Dermis microvascular lymphatic vessel endothelial cell (primary cell): ENCODE results near the gene NADK. TPM values are rescaled to one million over a fixed set of nuclear protein-coding genes. Genes with fewer than 3 reads are reported as not detected.
"Not testable (repeated sequence)": the region's sequence is repeated elsewhere in the genome, so short reads cannot be mapped to it uniquely, and the experiment has no call there.

Source experiments
- DNase-seq, 2 donors: peaks; one replicate each; pipeline versions ENCODE4 v3.0.0 to v3.0.0-alpha.2; 2010; ENCODE audit warnings: low read depth in 2 of 2
- total RNA-seq: library from RNA; depleted of rRNA; stranded (reverse); fragments of >200 nt; gene quantifications from 2 replicates; pipeline ENCODE4 v1.2.1, GENCODE V29; 2014

The NADK gene
- total RNA-seq, 1 donor from 2014 or later: 33.1 TPM

- DNase-seq: no peak
Measured at GRCh38 chr1:1748686-1749321, 29.5 kb downstream of the NADK start.

GRCh38 chr1:1746566-1746909 is 31.7 kb downstream of the NADK start:
- not testable (repeated sequence) for DNase-seq

- peak; percentile 35 to 65 for DNase-seq
Measured at GRCh38 chr1:1745651-1746565, 32.4 kb downstream of the NADK start.

GRCh38 chr1:1742529-1742928 is 35.7 kb downstream of the NADK start:
- DNase-seq: not testable (repeated sequence)

GRCh38 chr1:1741013-1741412 is 37.3 kb downstream of the NADK start:
- peak in 1 of 2 donors; percentile 61 for DNase-seq

GRCh38 chr1:1738799-1739337 is 39.4 kb downstream of the NADK start:
- DNase-seq: not testable (repeated sequence)

GRCh38 chr1:1737675-1738590 is 40.3 kb downstream of the NADK start:
- DNase-seq: not testable (repeated sequence)

- no peak for DNase-seq
Measured at GRCh38 chr1:1732381-1732780, 45.9 kb downstream of the NADK start.

- DNase-seq: no peak
Measured at GRCh38 chr1:1730870-1731269, 47.4 kb downstream of the NADK start.

- not testable (repeated sequence) for DNase-seq
Measured at GRCh38 chr1:1730230-1730629, 48.0 kb downstream of the NADK start.

GRCh38 chr1:1729116-1729816 is 49.0 kb downstream of the NADK start:
- DNase-seq: not testable (repeated sequence)

- DNase-seq: not testable (repeated sequence)
Measured at GRCh38 chr1:1728308-1729005, 49.8 kb downstream of the NADK start.

GRCh38 chr1:1727131-1727651 is 51.1 kb downstream of the NADK start:
- DNase-seq: not testable (repeated sequence)

GRCh38 chr1:1726088-1726487 is 52.2 kb downstream of the NADK start:
- not testable (repeated sequence) for DNase-seq

- peak; percentile 98 to 99 for DNase-seq
Measured at GRCh38 chr1:1724035-1724864, 54.0 kb downstream of the NADK start, which contains the start of gene CDK11A. Gene CDK11A, minus strand, starts transcription at chr1:1724357. Its CDS starts 1,539 bp downstream, at chr1:1722818.

GRCh38 chr1:1721201-1721600 is 57.1 kb downstream of the NADK start:
- no peak for DNase-seq

- DNase-seq: not testable (repeated sequence)
Measured at GRCh38 chr1:1715109-1715883, 63.0 kb downstream of the NADK start.

GRCh38 chr1:1707897-1708296 is 70.4 kb downstream of the NADK start:
- DNase-seq: not testable (repeated sequence)
